ENCODE data around the gene CCDC91. TPM values are rescaled to one million over a fixed set of nuclear protein-coding genes. Genes with fewer than 3 reads are reported as not detected.

The CCDC91 gene
- total RNA-seq, 1 donor from 2014 or later: 76.6 TPM

DNA sequence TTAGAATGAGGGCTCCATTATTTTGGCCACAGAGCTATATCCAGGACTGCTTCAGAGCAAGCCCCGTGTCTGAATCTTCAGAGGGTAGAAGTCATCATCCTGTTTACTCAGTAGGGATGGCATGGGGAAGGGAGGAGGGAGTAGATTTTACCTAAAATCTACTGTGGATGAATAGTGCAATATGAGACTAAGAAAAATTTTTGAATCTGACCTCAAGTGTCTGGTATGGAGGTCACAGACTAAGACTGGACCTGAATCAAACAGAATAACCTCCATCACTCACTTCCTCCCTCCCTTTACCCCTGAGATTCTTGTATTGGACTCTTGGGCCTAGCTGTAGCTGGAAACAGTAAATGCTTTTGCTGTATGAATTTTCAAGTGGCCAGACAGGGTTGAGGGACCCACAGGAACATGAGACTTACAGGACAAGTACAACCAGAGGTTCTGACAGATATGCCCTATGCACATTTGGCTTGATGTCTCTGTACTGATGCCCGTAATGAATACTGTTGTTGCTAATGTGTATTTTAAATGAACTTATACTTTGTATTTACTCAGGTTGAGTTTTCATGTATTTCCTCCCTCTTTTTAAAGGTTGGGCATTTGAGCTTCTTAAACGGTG, 78.5 kb downstream of the CCDC91 start:
- peaks cover 5% of the 10 kb centered on the region for H3K9me3 ChIP-seq
- intact Hi-C loops (cut with DNase I): no loop called here
- H3K27me3 ChIP-seq: no peaks in the 10 kb centered on the region
- no peak overlapping the region for H3K4me3 ChIP-seq
- peaks cover 0 to 5% of the 10 kb centered on the region in 2 donors for H3K36me3 ChIP-seq
- H3K27ac ChIP-seq: no peak overlapping the region
- H3K4me1 ChIP-seq: no peaks in the 10 kb centered on the region
- no peak for DNase-seq (ENCODE audit: extremely low spot score in 2 of 2)
- TF ChIP-seq POLR2A (IDR thresholded peaks at IDR 0.05): no peak
- no peak for TF ChIP-seq POLR2AphosphoS5 (IDR thresholded peaks at IDR 0.05; ENCODE audit: insufficient read depth in 1 of 2, low read depth in 1 of 2)
- TF ChIP-seq, protein P1, sequence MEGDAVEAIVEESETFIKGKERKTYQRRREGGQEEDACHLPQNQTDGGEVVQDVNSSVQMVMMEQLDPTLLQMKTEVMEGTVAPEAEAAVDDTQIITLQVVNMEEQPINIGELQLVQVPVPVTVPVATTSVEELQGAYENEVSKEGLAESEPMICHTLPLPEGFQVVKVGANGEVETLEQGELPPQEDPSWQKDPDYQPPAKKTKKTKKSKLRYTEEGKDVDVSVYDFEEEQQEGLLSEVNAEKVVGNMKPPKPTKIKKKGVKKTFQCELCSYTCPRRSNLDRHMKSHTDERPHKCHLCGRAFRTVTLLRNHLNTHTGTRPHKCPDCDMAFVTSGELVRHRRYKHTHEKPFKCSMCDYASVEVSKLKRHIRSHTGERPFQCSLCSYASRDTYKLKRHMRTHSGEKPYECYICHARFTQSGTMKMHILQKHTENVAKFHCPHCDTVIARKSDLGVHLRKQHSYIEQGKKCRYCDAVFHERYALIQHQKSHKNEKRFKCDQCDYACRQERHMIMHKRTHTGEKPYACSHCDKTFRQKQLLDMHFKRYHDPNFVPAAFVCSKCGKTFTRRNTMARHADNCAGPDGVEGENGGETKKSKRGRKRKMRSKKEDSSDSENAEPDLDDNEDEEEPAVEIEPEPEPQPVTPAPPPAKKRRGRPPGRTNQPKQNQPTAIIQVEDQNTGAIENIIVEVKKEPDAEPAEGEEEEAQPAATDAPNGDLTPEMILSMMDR (IDR thresholded peaks at IDR 0.05): no peak

GRCh38 chr12:28269851-28270250, 79.6 kb downstream of the CCDC91 start:
- Histone ChIP-seq H3K27me3 (no peaks in the 10 kb centered on the region), H3K36me3 (peaks cover 0 to 5% of the 10 kb centered on the region in 2 donors), H3K9me3 (peaks cover 5% of the 10 kb centered on the region), H3K4me3 (no peak overlapping the region), H3K27ac (no peak overlapping the region), H3K4me1 (no peaks in the 10 kb centered on the region)
- TF ChIP-seq POLR2A (IDR thresholded peaks at IDR 0.05) (no peak), POLR2AphosphoS5 (IDR thresholded peaks at IDR 0.05; ENCODE audit: insufficient read depth in 1 of 2, low read depth in 1 of 2) (no peak)
- TF ChIP-seq, protein P1 (IDR thresholded peaks at IDR 0.05): no peak
- intact Hi-C loops (cut with DNase I): no loop called here
- DNase-seq (ENCODE audit: extremely low spot score in 2 of 2): no peak

DNA sequence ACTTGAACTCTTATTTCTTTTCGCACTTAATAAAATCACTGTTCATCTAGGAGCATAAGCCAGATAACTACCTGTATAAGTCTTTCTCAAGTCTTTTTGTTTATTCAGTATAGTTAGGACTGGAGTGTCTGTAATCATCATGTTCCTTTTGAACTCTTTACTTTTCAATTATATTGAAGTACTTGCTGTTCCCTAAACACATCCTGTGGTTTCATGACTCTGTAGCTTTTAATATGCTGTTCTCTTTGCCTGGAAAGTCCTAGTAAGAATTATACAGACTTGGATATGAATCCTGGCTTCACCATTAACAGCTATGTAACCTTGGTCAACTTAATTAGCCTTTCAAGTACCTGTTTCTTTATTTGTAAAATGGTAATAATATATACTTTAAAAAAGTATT, 88.2 kb downstream of the CCDC91 start:
- H3K27me3 ChIP-seq: no peaks in the 10 kb centered on the region
- H3K4me1 ChIP-seq: no peaks in the 10 kb centered on the region
- TF ChIP-seq, protein P1 (IDR thresholded peaks at IDR 0.05): no peak
- no peak for TF ChIP-seq POLR2AphosphoS5 (IDR thresholded peaks at IDR 0.05; ENCODE audit: insufficient read depth in 1 of 2, low read depth in 1 of 2)
- no peak for TF ChIP-seq POLR2A (IDR thresholded peaks at IDR 0.05)
- no peaks in the 10 kb centered on the region for H3K9me3 ChIP-seq
- no peak overlapping the region for H3K4me3 ChIP-seq
- H3K36me3 ChIP-seq: no peaks in the 10 kb centered on the region
- no peak overlapping the region for H3K27ac ChIP-seq
- intact Hi-C loops (cut with DNase I): no loop called here
- no peak for DNase-seq (ENCODE audit: extremely low spot score in 2 of 2)

DNA sequence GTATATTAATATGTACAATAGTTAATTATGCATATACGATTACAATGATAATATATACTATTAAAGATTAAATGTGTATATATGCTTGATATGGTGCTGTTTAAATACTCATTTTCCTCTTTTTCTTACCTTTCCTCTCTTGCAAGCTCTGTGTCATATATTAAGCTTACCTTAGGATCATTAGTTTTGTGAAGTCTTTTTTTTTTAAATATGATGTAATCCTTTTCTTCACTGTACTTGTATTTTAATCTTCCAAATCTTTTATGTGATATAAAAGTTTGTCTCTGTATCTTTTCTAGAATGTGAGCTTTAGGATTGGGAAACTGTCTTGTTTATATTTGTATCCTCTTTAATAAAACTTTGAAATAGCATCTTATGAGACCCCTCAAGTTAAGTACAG, 88.7 kb downstream of the CCDC91 start:
- Histone ChIP-seq H3K27me3 (no peaks in the 10 kb centered on the region), H3K4me3 (no peak overlapping the region), H3K4me1 (no peaks in the 10 kb centered on the region), H3K9me3 (no peaks in the 10 kb centered on the region), H3K36me3 (no peaks in the 10 kb centered on the region), H3K27ac (no peak overlapping the region)
- TF ChIP-seq POLR2A (IDR thresholded peaks at IDR 0.05): no peak
- TF ChIP-seq POLR2AphosphoS5 (IDR thresholded peaks at IDR 0.05; ENCODE audit: insufficient read depth in 1 of 2, low read depth in 1 of 2): no peak
- TF ChIP-seq, protein P1 (IDR thresholded peaks at IDR 0.05): no peak
- no peak for DNase-seq (ENCODE audit: extremely low spot score in 2 of 2)
- intact Hi-C loops (cut with DNase I): no loop called here

DNA sequence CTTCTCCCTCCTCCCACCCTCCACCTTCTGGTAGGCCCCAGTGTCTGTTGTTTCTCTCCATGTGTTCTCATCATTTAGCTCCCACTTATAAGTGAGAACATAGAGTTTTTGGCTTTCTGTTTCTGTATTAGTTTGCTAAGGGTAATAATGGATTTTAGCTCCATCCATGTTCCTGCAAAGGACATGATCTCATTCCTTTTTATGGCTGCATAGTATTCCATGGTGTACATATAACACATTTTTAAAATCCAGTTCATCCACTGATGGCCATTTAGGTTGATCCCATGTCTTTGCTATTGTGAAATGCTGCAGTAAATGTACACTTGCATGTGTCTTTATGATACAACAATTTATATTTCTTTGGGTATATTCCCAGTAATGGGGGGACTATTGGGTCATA, 96.1 kb downstream of the CCDC91 start:
- Histone ChIP-seq H3K4me3 (no peak overlapping the region), H3K9me3 (peaks cover 12% of the 10 kb centered on the region), H3K36me3 (no peaks in the 10 kb centered on the region), H3K4me1 (no peaks in the 10 kb centered on the region), H3K27ac (no peak overlapping the region), H3K27me3 (no peaks in the 10 kb centered on the region)
- no peak for TF ChIP-seq POLR2A (IDR thresholded peaks at IDR 0.05)
- TF ChIP-seq, protein P1 (IDR thresholded peaks at IDR 0.05): no peak
- TF ChIP-seq POLR2AphosphoS5 (IDR thresholded peaks at IDR 0.05; ENCODE audit: insufficient read depth in 1 of 2, low read depth in 1 of 2): no peak
- DNase-seq (ENCODE audit: extremely low spot score in 2 of 2): no peak
- intact Hi-C loops (cut with DNase I): no loop called here

Data from vagina (tissue), 2 donors.